Stomach smooth muscle (tissue), 2 donors: Measurements from ENCODE around the gene ZMIZ1.

Source experiments
- H3K27ac ChIP-seq: one replicate; pipeline ENCODE4 v1.7.0; 2013; ENCODE audit warnings: mild to moderate bottlenecking, low read length, inconsistent platforms
- H3K27me3 ChIP-seq, 2 donors: one replicate each; pipeline ENCODE4 v1.7.0; 2013; ENCODE audit warnings: low read length in 2 of 2; ENCODE audit not compliant: insufficient read depth in 2 of 2, control insufficient read depth in 1 of 2
- H3K36me3 ChIP-seq, 2 donors: one replicate each; pipeline ENCODE4 v1.7.0; 2013; ENCODE audit warnings: low read length in 2 of 2; ENCODE audit not compliant: control insufficient read depth in 2 of 2, insufficient read depth in 2 of 2
- H3K4me1 ChIP-seq: one replicate; pipeline ENCODE4 v1.7.0; 2013; ENCODE audit warnings: low read length; ENCODE audit not compliant: control insufficient read depth, insufficient read depth
- H3K4me3 ChIP-seq, 2 donors: one replicate each; pipeline ENCODE4 v1.7.0; 2013; ENCODE audit warnings: low read length in 2 of 2
- H3K9ac ChIP-seq, 2 donors: one replicate each; pipeline ENCODE4 v1.7.0; 2013; ENCODE audit warnings: low read length in 2 of 2, mild to moderate bottlenecking in 1 of 2
- H3K9me3 ChIP-seq, 2 donors: one replicate each; pipeline ENCODE4 v1.7.0; 2013; ENCODE audit warnings: low read length in 2 of 2; ENCODE audit not compliant: control insufficient read depth in 2 of 2
- donor health status: healthy.
- donor health status: Pancreatic carcinoma.

Gene ZMIZ1

DNA sequence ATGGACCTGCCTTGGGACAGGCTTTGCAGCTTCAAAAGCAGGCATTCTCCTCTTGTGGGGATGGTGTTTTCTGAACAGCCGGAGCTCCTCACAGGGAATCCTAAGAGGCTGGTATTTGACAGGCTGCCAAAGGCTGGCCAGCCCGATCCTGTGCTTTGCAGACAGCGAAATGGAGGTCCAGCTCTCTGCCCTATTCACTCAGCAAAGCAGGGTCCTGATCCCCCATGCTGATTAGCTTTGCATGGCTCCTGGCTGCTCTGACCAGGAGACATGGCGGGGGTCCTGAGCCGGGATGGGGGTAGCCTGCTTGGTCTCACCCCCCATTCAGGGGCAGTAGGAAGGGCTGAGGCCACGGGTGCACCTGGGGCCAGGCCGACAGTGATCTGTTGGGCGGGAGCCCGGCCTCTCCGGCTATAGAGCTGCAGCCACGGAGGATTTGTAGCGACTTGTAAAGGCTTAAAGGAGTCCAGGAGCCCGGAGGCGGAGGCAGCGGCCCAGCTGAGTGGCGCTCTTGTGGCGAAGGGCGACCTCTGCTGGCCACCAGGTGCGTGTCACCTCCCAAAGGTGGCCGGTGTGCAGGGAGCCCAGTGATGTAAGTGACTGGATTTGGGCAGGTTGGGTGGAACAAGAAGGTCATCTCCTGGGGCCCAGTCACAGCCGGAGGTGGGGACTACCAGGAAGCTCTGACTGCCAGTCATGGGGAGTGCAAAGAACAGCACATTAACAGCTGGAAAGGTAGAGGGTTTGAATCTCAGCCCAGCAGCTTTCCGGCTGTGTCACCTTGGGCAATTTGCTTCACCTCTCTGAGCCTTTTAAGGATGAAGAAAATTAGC lies 126.5 kb downstream of the ZMIZ1 start:
- Histone ChIP-seq H3K4me3 (peak overlapping the region in 1 of 2 donors; percentile 59), H3K9me3 (peaks cover 0 to 3% of the 10 kb centered on the region in 2 donors), H3K27me3 (no peaks in the 10 kb centered on the region), H3K9ac (peak overlapping the region in 1 of 2 donors; percentile 42), H3K27ac (peak overlapping the region; percentile 69), H3K36me3 (peaks cover 0 to 4% of the 10 kb centered on the region in 2 donors), H3K4me1 (peaks cover 37% of the 10 kb centered on the region)

DNA sequence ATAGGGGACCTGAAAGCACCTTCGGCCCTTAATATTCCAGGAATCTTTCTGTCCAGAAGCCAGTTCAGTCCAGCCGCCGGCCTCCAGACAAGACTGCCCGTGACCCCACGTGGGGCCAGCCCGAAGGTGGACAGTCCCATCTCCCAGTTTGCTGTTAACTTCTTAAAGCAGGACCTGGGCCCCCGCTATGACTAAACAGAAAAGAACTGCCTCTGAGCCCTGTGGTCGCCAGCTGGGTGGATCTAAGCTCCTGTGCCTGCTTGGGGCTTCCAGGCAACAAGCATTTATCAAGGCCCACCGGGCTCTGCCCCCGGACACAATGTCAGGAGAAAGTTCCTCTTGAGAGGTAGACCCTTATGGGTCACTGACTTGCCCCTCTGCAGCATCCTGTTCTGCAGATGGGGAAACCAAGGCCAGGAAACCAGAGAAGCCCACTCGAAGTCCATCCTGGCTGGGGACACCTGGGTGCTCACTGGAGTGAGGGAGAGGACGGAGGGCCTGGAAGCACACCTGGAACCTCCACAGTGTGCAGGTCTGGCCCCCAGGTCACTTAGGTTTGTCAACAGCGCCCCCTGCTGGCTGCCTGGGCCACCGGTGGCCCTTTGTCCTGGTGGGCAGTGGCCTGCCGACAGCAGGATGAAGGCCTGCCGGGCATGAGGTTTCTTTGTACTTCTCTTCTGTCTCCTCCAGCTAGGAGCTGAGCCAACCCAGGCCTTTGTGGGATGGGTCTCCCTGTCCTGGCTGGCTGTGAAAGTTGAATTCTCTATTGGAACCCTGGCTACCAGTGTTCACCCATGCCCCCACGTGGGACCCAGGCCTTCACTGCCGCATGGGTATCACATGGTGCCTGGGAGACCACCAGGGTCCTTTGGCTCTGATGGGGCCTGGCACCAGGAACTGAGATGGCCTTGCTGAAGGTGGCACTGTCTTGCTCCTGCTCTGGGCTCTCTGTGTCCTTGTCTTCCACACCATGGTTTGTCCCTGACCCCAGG lies 128.0 kb downstream of the ZMIZ1 start:
- H3K36me3 ChIP-seq: peaks cover 9% of the 10 kb centered on the region in 2 donors
- peak overlapping the region; percentile 69 for H3K27ac ChIP-seq
- H3K9ac ChIP-seq: peak overlapping the region; percentile 29
- H3K27me3 ChIP-seq: no peaks in the 10 kb centered on the region
- no peaks in the 10 kb centered on the region for H3K9me3 ChIP-seq
- H3K4me3 ChIP-seq: no peak overlapping the region
- H3K4me1 ChIP-seq: peaks cover 36% of the 10 kb centered on the region

DNA sequence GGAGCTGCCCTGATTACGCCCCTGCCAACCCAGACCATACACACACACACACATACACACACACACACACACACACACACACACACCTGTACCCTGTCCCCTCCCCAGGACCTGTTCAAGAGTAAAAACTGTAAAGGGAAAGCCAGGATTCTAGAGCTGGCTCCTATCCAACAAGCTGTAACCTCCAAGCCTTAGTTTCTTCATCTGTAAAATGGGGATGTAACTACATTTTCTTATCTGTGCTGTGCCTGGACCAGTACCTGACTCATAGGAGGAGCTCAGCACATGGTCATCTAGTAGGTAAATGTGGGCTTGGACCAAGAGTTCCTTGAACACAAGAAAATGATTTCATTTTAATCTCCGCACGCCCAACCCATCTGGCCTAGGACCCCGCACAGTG lies 128.8 kb downstream of the ZMIZ1 start:
- Histone ChIP-seq H3K9ac (no peak overlapping the region), H3K9me3 (no peaks in the 10 kb centered on the region), H3K36me3 (peaks cover 9 to 10% of the 10 kb centered on the region in 2 donors), H3K4me1 (peaks cover 38% of the 10 kb centered on the region), H3K27ac (peak overlapping the region; percentile 31), H3K27me3 (no peaks in the 10 kb centered on the region), H3K4me3 (no peak overlapping the region)

DNA sequence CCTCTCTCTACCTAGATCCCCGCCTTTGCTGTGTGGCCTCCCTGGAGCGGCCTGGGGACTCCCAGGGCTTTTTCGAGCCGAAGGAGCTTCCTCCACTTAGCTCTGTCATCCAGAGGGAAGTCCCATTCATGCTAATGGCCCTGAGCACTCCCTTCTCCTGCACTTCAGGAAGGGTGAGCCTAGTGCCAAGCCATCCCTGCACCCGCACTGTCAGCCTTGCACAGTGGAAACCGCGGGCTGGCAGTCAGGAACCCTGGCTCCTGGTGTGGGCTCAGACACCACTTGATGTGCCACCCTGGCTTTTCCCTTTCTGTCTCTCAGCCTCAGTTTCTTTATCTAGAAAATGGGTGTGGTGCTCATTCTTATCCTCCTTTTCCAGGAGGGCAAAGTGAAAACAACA lies 131.6 kb downstream of the ZMIZ1 start:
- H3K9me3 ChIP-seq: no peaks in the 10 kb centered on the region
- no peak overlapping the region for H3K27ac ChIP-seq
- no peaks in the 10 kb centered on the region for H3K27me3 ChIP-seq
- H3K4me1 ChIP-seq: peaks cover 40% of the 10 kb centered on the region
- H3K4me3 ChIP-seq: no peak overlapping the region
- H3K36me3 ChIP-seq: peaks cover 19 to 27% of the 10 kb centered on the region in 2 donors
- H3K9ac ChIP-seq: no peak overlapping the region

DNA sequence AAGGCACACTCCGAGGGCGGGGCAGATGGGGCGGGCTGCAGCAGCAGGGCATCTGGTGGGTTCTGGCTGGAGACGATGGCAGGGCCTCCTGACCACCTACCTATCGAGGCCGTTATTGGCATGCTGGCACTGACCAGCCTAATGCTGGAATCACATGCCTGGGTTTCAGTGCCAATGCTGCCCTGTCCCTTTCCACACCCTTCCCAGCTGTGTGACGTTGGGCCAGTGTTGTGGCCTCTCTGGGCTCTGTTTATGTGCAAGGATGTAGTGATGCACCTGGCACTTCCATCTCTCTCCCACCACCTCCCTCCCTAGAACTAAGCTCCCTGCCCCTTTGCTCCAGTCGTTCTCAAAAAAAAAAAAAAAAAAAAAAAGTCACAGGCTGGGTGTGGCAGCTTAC lies 132.9 kb downstream of the ZMIZ1 start:
- peaks cover 27% of the 10 kb centered on the region for H3K4me1 ChIP-seq
- no peaks in the 10 kb centered on the region for H3K27me3 ChIP-seq
- H3K9ac ChIP-seq: no peak overlapping the region
- peaks cover 21 to 33% of the 10 kb centered on the region in 2 donors for H3K36me3 ChIP-seq
- H3K27ac ChIP-seq: no peak overlapping the region
- no peak overlapping the region for H3K4me3 ChIP-seq
- H3K9me3 ChIP-seq: no peaks in the 10 kb centered on the region

DNA sequence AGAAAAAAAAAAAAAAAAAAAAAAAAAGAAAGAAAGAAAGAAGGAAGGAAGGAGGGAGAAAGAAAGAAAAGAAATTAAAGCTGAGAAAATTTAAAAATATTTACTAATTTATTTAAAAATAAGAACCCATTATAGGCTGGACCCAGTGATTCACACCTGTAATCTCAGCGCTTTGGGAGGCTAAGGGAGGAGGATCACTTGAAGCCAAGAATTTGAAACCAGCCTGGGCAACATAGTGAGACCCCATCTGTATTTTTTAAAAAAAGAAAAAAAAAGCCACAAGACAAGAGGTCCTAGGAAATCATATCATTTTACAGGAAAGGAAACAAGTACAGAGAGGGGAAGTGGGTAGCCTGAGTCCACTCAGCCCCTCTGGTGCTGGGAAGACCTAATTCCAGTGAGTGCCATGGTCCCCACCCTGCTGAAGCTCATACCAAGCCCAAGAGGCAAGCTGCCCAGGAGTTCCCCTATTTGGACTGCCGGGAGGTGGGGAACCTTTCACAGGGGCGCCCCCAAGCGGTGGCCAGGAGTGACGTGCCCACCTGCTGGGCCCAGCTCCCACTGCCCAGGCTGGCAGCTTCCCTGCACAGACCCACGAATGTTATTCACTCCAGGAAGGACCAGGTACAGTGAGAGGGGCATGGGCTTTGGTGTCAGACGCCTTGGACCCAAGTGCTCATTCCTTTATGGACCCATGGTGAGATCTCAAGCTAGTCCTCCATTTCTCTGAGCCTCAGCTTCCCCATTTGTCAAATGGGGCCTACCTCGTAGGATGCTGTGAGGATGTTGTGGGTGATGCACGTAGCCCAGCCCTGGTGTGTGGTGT lies 133.6 kb downstream of the ZMIZ1 start:
- peaks cover 21% of the 10 kb centered on the region for H3K4me1 ChIP-seq
- no peak overlapping the region for H3K4me3 ChIP-seq
- peak overlapping the region; percentile 18 for H3K27ac ChIP-seq
- H3K9ac ChIP-seq: no peak overlapping the region
- no peaks in the 10 kb centered on the region for H3K9me3 ChIP-seq
- H3K36me3 ChIP-seq: peaks cover 24 to 35% of the 10 kb centered on the region in 2 donors
- H3K27me3 ChIP-seq: no peaks in the 10 kb centered on the region

DNA sequence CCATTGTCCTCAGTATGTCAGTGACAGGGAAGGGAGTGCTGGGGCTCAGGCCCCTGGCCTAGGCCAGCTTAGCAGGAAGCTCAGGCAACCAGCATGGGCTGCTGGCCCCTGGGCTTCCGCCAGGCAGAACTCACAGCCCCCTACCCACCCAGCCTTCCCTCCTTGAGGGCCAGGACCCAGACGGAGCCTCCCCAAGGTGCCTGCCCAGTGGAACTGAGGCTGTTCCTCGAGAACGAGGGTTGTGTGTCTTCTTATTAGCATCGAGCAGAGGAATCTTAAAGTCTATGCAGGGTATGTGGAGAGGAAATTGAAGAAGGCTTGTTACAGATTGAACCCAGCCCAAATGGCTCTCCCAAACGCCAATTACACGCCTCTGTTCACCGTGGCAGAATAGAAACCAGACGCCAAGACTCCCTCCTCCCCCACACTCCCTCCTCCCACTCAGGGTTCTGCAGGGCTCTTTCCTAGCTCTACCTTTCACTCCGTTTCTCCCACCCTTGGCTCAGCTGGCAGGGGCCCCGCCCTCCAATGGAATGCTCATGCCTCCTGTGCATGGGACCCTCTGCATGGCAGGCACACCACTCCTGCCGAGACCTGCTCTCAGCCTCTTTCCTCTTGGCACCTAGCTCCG lies 134.4 kb downstream of the ZMIZ1 start:
- Histone ChIP-seq H3K27ac (peak overlapping the region; percentile 18), H3K36me3 (peaks cover 24 to 36% of the 10 kb centered on the region in 2 donors), H3K9ac (peak overlapping the region in 1 of 2 donors; percentile 8), H3K9me3 (no peaks in the 10 kb centered on the region), H3K27me3 (no peaks in the 10 kb centered on the region), H3K4me3 (peak overlapping the region in 1 of 2 donors; percentile 15), H3K4me1 (peaks cover 21% of the 10 kb centered on the region)

DNA sequence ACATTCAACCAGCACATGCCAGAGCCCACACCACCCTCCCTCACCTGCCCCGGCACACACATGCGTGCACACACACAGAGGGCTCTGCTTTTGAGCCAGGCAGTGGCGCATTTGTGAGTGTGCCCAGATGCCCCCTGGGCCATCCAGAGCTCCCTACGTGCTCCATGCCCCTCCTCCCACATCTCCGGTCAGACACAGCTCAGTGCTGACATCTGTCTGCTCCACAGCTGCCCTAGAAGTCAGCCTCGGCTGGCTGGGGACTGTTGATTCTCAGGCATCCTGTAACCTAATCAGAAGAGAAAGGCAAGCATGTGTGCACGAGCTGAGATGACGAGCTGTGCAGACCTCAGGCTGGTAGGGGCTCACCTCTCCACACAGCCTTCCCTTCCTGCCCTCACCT lies 135.1 kb downstream of the ZMIZ1 start:
- no peak overlapping the region for H3K27ac ChIP-seq
- H3K4me1 ChIP-seq: peaks cover 21% of the 10 kb centered on the region
- H3K27me3 ChIP-seq: no peaks in the 10 kb centered on the region
- no peak overlapping the region for H3K9ac ChIP-seq
- peaks cover 31 to 41% of the 10 kb centered on the region in 2 donors for H3K36me3 ChIP-seq
- H3K4me3 ChIP-seq: no peak overlapping the region
- H3K9me3 ChIP-seq: no peaks in the 10 kb centered on the region

DNA sequence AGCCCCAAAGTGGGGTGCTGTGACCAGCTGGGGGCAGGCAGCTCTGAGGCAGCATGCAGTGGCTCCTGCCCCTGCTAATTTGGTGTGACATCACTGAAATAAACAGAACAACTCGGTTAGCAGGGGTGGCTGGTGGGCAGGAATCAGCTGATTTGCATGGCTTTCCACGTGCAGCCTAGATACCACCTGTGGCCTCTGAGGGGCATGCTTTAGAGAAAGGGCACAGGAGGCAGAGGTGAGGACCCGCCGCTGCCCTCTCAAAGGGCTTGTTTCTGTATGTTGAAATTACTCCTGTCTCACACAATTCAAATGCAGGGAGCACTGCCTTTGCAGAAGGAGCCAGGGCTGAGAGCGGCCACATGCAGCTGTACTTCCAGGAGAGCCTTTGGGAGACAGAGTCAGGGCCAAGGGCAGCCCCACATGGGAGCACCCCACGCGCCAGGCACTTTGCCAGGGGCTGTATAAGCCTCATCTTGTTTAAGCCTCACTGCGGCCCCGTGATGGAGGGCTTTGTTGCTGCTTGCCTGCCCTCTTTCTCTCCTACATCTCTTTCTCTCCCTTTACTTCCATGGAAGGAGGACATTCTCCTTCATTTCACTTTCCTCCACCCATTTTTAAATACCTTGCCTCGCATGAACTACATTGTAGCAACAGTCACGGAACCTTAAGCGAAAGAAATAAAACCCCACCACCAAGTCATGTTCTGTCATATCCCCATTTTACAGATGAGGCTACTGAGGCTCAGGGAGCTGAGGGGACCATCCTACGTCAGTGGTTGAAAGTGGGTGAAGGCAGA lies 137.7 kb downstream of the ZMIZ1 start:
- H3K4me1 ChIP-seq: peaks cover 21% of the 10 kb centered on the region
- no peak overlapping the region for H3K9ac ChIP-seq
- peaks cover 32 to 56% of the 10 kb centered on the region in 2 donors for H3K36me3 ChIP-seq
- no peak overlapping the region for H3K4me3 ChIP-seq
- H3K27me3 ChIP-seq: no peaks in the 10 kb centered on the region
- H3K27ac ChIP-seq: no peak overlapping the region
- H3K9me3 ChIP-seq: no peaks in the 10 kb centered on the region
